ENCODE data around the gene OTUB1.

The OTUB1 gene

GRCh38 chr11:64004590-64004984 is 18.3 kb downstream of the OTUB1 start:
- no peak for DNase-seq (ENCODE audit: low read depth in 2 of 2)

- no peak for DNase-seq (ENCODE audit: low read depth in 2 of 2)
Observed at GRCh38 chr11:64005691-64006090, 19.5 kb downstream of the OTUB1 start.

- DNase-seq (ENCODE audit: low read depth in 2 of 2): no peak
Observed at GRCh38 chr11:64006398-64006797, 20.2 kb downstream of the OTUB1 start.

GRCh38 chr11:64007160-64007628 is 21.0 kb downstream of the OTUB1 start:
- no peak for DNase-seq (ENCODE audit: low read depth in 2 of 2)

DNA sequence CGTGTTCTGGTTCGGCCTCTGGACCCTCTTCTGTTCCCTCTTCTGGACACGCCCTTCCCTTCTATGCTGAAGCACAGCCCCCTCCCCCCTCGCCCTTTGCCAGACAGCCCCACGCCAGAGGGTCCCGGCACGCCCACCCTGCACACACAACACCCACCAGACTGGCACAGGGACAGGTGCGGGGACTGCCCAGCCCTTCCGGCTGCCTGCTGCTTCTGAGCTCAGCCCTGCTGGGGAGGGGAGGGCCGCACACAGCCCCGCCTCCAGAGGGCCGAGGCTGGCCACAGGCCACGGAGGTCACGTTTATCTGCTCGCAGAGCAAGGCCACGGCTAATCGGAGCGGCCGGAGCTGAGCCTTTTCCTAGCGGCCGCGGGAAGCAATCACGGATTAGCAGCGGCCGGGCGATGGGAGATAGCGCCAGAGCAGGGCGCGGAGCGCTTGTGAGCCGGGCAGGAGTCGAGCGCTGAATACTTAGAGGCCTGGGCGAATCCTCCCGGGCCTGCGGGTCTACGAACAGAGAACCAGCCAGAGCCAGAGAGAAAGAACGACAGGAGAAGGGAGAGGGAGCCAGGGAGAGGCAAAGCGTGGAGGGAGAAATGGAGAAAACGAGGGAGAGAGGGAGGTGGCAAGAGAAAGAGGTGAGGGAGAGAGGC is 21.5 kb downstream of the OTUB1 start:
- no peak for DNase-seq (ENCODE audit: low read depth in 2 of 2)

DNA sequence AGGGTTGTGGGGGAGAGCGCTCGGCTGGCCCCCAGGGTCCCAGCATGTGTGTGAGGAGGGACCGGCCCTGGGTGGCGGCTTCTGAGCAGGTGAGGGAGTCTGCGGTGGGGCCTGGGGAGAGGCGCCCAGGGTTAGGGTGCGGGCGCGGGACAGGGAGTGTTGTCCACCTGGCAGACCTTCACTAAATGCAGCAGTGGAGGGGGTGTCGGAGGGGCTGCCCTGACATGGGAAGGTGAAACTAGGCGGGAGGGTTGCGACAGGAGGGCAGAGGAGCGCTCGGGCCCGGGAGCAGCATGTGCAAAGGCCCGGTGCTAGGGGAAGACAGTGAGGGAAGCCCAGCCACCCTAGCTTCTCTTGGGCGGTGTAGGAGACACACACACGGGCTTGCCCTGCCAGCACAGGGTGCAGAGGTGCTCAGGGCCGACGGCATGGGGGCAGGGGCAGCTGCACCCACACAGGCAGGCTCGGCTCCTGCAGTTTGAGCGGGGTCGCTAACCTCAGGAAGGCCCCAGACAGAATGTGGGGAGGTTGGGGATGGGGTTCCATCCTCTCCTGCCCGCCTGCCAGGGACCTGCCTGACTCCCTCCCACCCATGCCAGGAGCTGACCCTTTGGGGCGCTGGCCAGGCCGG is 22.2 kb downstream of the OTUB1 start:
- DNase-seq (ENCODE audit: low read depth in 2 of 2): no peak

GRCh38 chr11:64008914-64009633 is 22.8 kb downstream of the OTUB1 start:
- DNase-seq (ENCODE audit: low read depth in 2 of 2): no peak

DNA sequence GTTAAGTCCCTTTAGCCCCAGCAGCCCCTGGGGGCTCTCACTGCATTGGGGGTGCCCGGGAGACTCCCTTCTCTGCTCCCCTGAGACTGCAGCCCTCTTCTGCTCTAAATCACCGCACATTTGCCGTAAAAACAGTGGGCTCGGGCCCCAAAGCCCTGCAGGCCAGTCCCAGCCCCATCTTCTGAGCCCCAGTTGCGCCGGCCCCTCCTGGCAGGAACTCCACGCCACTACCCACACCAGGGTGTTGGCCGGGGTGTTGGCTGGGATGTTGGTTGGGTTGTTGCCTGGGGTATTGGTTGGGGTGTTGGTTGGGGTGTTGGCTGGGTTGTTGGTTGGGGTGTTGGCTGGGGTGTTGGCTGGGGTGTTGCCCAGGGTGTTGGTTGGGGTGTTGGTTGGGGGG is 23.5 kb downstream of the OTUB1 start:
- no peak for DNase-seq (ENCODE audit: low read depth in 2 of 2)

DNA sequence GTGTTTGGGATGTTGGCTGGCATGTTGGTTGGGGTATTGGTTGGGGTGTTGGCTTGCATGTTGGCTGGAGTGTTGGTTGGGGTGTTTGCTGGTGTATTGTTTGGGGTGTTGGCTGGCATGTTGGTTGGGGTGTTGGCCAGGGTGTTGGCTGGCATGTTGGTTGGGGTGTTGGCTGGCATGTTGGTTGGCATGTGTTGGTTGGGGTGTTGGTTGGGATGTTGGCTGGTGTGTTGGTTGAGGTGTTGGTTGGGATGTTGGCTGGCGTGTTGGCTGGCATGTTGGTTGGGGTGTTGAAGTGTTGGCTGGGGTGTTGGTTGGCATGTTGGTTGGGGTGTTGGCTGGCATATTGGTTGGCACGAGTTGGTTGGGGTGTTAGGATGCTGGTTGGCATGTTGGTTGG is 24.5 kb downstream of the OTUB1 start:
- no peak for DNase-seq (ENCODE audit: low read depth in 2 of 2)

- DNase-seq (ENCODE audit: low read depth in 2 of 2): no peak
Observed at GRCh38 chr11:64011371-64011770, 25.1 kb downstream of the OTUB1 start.

- DNase-seq (ENCODE audit: low read depth in 2 of 2): no peak
Observed at GRCh38 chr11:64013141-64013896, 27.1 kb downstream of the OTUB1 start.

DNA sequence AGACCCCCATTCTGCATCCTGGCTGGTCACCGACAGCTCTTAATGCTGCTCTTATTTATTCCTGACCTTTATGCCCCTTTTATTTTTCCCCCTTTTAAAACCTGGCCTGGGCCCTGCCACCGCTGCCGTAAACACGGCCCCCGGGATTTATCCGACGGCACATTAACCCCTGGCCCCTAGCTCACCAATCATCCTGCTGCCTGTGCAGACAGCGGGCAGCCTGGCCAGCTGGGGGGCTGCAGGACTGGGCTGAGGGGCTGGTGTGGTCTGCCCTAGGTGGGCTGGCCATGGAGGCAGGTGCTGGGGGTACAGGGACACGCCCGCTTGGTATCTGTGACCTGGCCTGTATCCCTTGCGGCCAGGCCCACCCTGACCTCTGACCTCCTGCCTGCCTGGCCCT is 28.1 kb downstream of the OTUB1 start:
- no peak for DNase-seq (ENCODE audit: low read depth in 2 of 2)

GRCh38 chr11:64015510-64015909 is 29.3 kb downstream of the OTUB1 start:
- DNase-seq (ENCODE audit: low read depth in 2 of 2): no peak

GRCh38 chr11:64015935-64016845 is 30.0 kb downstream of the OTUB1 start:
- DNase-seq (ENCODE audit: low read depth in 2 of 2): no peak

- no peak for DNase-seq (ENCODE audit: low read depth in 2 of 2)
Observed at GRCh38 chr11:64017945-64018224, 31.6 kb downstream of the OTUB1 start.

DNA sequence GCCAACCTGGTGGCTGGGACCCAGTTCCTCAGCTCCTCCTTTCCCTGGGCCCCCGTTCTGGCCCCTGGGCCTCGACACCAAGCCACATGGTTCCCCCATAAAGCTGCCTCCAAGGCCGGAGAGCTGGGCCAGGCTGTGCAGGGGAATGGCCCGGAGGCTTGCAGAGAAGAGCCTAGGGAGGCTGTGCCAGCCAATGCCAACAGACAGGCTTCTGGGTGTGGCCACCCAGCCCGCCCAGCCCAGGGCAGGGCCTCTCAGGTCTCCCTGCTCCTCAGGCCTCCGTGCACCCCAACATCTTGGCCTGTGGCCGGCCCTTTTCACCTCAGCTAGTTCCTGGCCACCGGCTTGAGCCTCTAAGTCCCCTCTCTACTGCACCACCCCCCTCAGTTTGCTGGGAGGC is 32.1 kb downstream of the OTUB1 start:
- DNase-seq (ENCODE audit: low read depth in 2 of 2): no peak

DNA sequence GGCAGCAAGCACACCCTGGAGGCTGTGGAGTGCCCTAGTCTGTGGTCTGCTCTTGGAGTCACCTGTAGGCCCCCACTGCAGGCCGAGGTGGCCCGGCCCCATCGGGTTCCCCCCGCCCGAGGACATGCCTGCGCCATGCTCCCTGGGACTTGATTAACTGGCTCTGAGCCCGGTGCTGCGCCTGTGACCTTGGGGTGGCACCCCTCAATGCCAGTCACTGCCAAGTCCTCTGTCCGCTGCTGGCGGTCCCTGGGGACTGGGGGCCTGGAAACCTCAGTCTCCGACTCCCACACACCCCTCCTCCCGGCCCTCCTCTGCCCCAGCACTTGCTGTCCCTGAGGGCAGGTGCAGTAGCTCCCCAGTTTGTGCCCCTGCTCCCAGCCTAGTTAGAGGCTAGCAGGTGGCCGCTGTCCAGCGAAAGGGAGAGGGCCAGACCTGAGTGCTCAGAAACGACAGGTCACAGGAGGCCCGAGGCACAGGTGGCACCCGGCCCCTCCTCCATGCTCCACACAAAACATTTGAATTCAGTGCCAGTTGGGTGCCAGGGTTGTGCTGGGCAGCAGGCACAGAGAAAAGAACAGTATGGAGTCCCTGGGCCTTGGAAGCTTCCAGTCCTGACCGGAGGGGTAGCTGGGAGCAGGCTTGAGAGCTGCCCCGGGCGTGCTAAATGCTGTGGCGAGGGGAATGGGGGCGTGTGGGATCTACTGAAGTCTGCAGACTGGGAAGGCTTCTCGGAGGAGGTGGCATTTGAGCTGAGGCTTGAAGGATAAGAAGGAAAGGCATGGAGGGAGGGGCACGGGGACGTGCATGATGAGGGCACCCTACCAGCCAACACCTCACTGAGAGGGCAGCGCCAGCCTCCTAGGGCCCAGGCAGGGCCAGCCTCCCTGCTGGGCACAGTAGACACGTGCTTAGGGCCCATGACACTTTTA is 33.1 kb downstream of the OTUB1 start:
- DNase-seq (ENCODE audit: low read depth in 2 of 2): no peak

- DNase-seq (ENCODE audit: low read depth in 2 of 2): no peak
Observed at GRCh38 chr11:64020976-64021756, 34.9 kb downstream of the OTUB1 start.

- DNase-seq (ENCODE audit: low read depth in 2 of 2): no peak
Observed at GRCh38 chr11:64021757-64022093, 35.5 kb downstream of the OTUB1 start.
